NCI-H1092 treated with DMSO at 0.1 percent for 48 hours (cell line): ENCODE results near the gene RETREG1.
"Not testable (repeated sequence)": the region's sequence is repeated elsewhere in the genome, so short reads cannot be mapped to it uniquely, and the experiment has no call there.

Source experiments
- DNase-seq: peaks from one replicate; lab custom pipeline; 2025; lab: John Stamatoyannopoulos, UW

RETREG1 gene

DNA sequence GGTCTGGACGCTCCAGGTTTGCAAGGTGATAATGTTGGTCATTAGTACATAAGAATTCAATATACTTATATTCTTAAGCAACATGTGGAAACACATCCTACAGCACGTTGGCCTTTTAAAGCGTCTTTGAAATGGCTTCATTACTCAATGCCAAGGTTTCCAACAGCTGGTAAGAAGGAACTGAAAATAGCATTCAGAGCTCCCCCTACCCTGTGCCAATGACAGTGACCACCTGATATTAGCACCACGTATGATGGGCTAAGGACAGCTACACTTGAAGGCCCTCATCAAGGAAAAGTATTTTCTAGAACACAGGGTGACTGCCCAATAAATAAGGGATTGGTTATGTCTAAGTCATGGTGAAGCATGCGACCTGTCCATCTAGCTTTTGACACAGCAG lies 161.1 kb downstream of the RETREG1 start:
- no peak for DNase-seq

DNA sequence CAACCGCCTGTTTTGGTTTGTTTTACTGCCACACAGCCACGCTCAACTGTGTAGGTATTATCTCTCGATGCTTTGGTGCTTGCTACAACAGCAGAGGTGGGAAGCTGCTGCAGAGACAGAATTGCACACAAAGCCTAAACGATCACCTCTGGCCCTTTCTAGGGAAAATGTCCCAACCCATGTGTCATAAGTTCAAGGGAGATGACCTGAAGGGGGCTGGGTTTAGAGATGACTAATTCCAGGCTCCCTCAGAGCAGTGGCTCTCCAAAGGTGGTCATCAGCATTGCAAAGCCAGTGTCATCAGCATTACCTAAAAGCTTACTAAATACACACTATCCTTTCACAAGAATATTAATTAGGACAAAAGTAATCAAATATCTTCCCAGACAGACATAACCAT lies 162.1 kb downstream of the RETREG1 start:
- no peak for DNase-seq

DNA sequence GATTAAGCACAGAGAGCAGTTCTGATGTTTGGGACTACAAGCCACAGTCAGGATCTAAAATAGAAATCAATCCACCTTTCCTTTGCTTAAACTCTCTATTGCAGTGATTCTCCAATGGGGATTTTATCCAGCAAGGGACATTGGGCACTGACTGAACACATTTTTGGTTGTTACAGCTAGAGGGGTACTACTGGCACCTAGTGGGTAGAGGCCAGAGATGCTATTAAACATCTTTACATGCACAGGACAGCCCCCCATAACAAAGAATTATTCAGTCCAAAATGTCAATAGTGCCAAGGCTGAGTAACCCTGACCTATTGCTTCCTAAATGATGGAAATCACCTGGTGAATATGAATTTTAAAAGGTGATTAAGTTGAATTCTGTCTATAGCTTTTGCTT lies 163.2 kb downstream of the RETREG1 start:
- no peak for DNase-seq

DNA sequence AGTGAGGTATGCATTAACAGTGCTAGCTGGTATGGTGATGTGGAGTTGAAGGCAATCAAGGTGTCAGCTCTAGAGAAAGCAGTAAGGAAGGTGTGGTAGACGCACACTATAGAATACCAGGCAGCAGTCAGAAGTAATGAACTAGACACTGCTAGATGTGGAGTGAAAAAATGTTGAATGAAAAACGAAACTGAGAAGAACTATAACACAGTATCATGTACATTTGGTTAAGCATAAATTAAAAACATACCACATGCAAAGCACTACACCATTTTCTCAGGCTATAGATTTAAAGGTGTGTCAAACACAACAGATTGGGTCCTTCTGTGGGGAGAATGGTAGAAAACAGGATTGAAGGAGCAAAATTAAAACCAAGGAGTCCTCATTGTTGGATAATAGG lies 166.6 kb downstream of the RETREG1 start:
- no peak for DNase-seq

DNA sequence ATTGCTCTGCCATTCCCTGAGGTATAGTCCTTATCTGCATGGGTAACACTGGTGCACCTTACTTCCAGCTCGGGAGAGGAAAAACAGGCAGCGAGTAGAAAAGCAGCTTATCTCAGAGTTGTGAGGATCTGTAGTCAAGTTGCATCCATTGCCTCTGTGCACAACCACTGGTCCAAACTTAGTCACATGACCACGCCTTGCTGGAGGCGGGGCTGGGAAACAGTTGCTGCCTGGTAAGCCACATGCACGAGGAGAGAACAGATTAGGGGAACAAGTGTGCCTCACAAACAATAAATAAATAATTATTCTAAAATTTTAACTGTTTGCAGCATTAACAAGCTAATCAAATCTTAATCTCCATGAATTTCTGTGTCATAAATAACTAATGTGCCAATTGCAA lies 169.8 kb downstream of the RETREG1 start:
- DNase-seq, result no peak

DNA sequence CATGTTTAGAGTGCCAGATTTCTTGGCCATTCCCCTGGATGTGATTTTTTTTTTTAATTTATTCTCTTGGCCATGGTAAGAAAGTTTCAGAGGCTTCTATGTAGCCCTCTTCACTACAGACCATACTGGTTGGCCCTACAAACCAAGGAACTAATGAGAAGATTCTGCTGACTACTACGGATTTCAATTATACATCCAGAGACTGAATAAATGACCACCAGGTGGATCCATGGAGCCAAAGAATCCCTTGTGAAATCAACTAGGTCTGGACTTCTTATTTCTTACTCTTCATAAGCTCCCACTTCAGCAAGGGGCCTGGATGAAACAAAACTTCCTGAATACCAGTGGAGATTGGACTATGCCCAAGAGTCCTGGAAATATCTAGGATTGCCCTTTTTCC lies 178.8 kb downstream of the RETREG1 start:
- DNase-seq, result no peak

DNA sequence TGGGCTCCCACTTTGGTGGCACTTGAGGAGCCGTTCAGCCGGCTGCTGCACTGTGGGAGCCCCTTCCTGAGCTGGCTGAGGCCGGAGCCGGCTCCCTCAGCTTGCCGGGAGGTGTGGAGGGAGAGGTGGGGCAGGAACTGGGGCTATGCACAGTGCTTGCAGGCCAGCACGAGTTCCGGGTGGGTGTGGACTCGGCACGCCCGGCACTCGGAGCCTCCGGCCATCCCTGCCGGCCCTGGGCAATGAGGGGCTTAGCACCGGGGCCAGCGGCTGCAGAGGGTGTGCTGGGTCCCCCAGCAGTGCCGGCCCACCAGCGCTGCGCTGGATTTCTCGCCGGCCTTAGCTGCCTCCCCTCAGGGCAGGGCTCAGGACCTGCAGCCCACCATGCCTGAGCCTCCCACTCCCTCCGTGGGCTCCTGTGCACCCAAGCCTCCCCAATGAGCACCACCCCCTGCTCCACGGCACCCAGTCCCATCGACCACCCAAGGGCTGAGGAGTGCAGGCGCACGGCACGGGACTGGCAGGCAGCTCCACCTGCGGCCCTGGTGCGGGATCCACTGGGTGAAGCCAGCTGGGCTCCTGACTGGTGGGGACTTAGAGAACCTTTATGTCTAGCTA lies 180.6 kb downstream of the RETREG1 start:
- not testable (repeated sequence) for DNase-seq

DNA sequence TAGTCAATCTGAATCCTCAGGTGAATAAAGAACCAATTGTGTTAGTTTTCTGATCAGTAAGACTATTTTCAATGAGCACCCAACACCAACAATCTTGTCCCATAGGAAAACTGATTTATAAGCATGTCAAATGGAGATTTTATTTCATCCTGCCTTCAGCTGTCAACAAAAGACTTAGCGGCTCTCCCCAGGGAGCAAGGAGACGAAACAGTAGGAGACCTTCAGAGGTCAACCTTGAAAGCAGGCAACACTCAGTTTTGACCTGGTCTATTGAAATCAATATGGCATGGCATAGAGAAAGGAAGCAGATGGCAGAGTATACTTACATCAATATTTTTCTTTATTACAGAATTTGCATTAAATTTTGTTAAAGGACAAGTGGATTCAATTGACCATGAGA lies 185.3 kb downstream of the RETREG1 start:
- no peak for DNase-seq

DNA sequence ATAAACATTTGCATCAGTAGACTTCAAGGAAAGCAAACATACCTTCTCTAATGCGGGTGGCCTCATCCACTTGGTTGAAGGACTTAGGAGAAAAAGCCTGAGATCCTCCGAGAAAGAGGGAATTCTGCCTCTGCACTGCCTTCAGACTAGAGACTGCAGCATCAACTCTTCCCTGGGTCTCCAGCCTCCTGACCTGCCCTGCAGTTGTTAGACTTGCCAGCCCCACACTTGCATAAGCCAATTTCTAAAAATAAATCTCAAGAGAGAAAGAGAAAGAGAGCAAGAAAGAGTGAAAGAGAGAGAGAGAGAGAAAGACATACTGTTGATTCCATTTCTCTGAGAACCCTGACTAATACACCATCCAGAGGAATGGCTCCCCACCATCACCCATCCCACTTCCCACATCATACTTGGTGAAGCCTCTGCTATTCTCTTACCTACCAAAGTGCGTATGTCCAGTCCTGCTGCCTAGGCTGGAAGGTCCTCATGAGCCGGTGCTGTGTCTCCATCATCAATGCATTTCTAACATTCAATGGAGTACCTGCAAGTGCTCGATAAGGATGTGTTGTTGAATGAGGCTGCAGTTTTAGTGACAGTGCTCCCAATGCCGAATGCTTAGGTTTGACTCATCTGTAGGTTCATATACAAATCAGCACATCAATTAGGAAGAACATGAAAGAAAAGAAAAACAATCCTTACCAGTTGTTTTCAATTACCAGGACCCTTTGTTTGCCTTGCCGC lies 186.3 kb downstream of the RETREG1 start:
- DNase-seq, result no peak

DNA sequence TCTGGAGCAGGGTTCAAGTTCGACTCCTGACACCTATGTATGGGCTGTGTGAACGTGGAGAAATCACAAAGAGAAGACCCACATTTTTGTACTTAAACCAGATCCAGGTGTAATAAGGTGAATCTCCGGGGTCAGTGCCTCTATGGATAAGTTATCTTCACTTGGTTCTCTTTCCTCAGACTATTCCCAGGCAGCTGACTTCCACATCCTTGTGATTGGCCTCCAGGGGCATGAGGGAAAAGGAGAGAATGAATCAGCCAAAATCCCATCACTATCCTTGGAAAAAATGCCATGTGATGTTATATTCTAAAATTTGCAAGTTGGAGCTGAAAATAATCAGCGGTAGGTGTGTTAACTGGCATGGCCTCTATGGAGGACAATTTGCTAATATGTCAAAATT lies 188.4 kb downstream of the RETREG1 start:
- DNase-seq, result no peak

DNA sequence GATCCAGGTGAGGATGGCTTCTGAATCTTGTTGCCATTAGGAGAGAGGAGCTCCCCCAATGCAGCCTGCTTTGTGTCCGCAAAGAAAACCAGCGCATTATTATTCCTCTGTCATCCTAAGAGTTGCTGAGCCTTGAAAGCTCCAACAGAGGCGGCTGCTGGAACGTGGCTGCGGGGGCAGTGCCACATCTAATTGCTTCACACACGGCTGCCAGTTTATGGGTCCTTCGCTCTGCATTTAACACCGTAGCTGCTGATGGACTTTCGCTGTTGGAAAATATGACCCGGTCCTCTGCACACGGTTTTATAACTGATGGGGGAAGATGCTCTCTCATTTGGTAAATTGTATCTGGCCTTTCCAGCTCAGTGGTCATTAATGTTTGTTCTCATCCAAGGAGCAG lies 189.2 kb downstream of the RETREG1 start:
- DNase-seq, result no peak
